GM18858 (cell line): ENCODE measurements around the gene ZNRD2.
A peak's percentile ranks its signal among the peaks of the same experiment; 100 is the strongest.
"Not testable (repeated sequence)": the region's sequence is repeated elsewhere in the genome, so short reads cannot be mapped to it uniquely, and the experiment has no call there.

Experiments
- ATAC-seq: cut with Tn5 transposase; IDR thresholded peaks from one replicate; pipeline ENCODE4 v1.9.1; 2021; ENCODE audit not compliant: unreplicated experiment

ZNRD2 gene, protein sequence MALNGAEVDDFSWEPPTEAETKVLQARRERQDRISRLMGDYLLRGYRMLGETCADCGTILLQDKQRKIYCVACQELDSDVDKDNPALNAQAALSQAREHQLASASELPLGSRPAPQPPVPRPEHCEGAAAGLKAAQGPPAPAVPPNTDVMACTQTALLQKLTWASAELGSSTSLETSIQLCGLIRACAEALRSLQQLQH

DNA sequence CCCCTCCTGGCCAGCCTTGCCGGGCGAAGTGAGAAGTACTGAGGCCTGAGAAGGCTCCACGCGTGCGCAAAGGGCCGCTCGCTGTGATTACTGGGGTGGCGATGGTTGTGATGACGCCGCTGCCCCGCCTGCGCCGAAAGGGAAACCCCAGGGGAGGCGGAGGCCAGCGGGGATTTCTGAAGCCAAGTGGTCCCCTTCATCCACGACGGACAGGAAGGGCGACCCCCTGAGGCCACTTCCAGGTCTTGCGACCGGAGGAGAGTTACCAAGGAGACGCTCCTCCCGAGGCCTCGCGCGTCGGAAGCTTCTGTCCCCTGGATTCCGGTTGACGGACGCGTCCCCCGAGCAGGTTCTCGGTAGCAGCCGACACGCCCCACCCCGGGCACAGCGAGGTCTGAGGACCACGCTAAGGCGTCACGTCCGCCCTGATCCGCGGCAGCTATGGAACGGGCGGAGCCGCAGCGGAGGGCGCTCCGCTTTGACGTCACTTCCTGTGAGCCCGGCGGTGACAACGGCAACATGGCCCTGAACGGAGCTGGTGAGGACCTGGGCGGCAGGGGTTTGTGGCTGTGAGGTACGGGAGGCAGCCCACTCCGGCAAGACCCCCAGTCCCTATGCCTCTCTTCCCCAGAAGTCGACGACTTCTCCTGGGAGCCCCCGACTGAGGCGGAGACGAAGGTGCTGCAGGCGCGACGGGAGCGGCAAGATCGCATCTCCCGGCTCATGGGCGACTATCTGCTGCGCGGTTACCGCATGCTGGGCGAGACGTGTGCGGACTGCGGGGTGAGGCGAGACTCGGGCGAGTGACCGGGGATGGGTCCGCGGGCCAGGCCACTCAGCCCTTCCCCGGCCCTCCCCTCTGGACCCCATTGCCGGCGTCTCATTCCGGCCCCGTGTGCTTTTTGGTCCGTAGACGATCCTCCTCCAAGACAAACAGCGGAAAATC lies at the start of gene ZNRD2:
Gene ZNRD2 (plus strand): TSS at position 505 of the 946 bp plus-strand sequence. CDS start 15 bp downstream, at position 520.
- peak; percentile 46 for ATAC-seq

GRCh38 chr11:65521777-65522521 lies 48.3 kb upstream of the ZNRD2 start:
- not testable (repeated sequence) for ATAC-seq

DNA sequence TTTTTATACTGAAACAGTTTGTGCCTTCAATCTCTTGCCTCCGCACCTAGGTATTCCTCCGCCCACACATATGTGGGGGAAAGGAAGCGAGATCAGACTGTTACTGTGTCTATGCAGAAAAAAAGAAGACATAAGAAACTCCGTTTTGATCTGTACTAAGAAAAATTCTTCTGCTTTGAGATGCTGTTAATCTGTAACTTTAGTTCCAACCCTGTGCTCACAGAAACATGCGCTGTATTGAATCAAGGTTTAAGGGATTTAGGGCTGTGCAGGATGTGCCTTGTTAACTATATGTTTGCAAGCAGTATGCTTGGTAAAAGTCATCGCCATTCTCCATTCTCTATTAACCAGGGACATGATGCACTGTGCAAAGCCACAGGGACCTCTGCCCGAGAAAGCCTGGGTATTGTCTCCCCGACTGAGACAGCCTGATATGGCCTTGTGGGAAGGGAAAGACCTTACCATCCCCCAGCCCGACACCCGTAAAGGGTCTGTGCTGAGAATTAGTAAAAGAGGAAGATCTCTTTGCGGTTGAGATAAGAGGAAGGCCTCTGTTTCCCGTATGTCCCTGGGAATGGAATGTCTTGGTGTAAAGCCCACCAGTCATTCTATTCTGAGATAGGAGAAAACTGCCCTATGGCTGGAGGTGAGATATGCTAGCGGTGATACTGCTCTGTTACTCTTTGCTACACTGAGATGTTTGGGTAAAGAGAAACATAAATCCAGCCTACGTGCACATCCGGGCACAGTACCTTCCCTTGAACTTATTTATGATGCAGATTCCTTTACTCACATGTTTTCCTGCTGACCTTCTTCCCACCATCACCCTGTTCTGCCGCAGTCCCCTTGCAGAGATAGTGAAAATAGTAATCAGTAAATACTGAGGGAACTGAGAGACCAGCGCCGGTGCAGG lies 47.3 kb upstream of the ZNRD2 start:
- ATAC-seq = not testable (repeated sequence)

GRCh38 chr11:65523631-65523968 lies 46.7 kb upstream of the ZNRD2 start:
- not testable (repeated sequence) for ATAC-seq

- no peak for ATAC-seq
Measured at GRCh38 chr11:65524014-65524740, 46.1 kb upstream of the ZNRD2 start.

DNA sequence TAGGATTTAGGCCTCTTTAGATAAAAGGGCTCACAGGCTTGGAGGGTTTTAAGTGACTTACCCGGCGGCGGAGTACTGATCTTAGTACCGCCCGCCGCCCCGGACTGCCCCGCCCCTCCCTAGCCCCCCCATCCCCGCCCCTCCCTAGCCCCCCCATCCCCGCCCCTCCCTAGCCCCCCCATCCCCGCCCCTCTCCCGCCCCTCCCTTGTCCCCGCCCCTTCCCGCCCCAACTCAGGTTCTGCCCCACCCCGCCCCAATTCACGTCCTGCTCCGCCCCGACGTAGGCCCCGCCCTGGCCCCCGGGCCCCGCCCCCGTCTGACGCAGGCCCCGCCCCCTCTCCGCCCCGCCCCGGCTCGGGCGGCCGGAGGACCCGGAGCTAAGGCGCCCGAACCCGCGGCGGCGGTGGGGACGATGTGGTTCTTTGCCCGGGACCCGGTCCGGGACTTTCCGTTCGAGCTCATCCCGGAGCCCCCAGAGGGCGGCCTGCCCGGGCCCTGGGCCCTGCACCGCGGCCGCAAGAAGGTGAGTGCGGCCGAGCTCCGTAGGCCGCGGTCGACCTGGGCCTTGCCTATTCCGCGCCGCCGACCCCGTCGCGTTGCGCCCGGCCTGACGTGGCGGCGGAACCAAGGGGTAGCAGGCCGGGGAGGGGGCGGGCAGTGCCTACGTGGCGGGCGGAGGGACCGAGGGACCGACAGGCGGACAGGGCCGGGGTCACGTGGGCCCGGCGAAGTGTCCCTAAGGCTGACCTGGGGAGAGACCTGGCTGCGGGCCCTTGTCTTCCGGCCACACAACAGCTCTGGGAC lies 45.3 kb upstream of the ZNRD2 start, which contains the start of gene SCYL1:
Gene SCYL1 (plus strand): TSS at position 343 of the 805 bp plus-strand sequence. CDS start 71 bp downstream, at position 414.
- ATAC-seq = no peak

DNA sequence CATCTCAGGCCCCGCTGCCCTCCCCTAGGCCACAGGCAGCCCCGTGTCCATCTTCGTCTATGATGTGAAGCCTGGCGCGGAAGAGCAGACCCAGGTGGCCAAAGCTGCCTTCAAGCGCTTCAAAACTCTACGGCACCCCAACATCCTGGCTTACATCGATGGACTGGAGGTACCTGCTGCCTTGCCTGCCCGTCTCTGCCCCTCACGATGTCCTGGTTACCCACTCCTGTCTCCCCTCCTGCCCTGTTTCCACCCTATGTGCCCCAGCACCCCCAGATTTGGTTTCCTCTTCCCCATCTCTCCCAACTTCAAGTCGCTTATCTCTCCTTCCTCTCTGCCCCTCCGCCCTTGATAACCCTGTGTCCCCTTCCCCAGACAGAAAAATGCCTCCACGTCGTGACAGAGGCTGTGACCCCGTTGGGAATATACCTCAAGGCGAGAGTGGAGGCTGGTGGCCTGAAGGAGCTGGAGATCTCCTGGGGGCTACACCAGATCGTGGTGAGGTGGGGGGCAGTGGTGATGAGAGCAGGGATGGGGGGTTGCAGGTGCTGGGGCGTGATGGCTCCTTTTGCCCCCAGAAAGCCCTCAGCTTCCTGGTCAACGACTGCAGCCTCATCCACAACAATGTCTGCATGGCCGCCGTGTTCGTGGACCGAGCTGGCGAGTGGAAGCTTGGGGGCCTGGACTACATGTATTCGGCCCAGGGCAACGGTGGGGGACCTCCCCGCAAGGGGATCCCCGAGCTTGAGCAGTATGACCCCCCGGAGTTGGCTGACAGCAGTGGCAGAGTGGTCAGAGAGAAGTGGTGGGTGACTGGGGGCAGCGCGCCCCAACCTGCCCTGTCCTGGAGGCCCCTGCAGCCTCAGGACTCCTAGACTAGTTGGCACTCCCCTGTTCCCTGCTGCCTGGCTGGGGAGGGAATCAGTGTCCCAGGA lies 44.5 kb upstream of the ZNRD2 start:
- no peak for ATAC-seq

DNA sequence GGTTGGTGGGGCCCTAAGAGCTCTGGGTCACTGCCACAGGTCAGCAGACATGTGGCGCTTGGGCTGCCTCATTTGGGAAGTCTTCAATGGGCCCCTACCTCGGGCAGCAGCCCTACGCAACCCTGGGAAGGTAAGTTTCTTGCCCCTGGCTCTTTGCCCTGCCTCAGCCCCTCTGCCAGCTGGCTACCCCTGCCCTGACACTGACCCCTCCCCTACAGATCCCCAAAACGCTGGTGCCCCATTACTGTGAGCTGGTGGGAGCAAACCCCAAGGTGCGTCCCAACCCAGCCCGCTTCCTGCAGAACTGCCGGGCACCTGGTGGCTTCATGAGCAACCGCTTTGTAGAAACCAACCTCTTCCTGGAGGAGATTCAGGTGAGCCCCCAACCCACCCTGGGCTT lies 43.5 kb upstream of the ZNRD2 start:
- ATAC-seq = no peak

DNA sequence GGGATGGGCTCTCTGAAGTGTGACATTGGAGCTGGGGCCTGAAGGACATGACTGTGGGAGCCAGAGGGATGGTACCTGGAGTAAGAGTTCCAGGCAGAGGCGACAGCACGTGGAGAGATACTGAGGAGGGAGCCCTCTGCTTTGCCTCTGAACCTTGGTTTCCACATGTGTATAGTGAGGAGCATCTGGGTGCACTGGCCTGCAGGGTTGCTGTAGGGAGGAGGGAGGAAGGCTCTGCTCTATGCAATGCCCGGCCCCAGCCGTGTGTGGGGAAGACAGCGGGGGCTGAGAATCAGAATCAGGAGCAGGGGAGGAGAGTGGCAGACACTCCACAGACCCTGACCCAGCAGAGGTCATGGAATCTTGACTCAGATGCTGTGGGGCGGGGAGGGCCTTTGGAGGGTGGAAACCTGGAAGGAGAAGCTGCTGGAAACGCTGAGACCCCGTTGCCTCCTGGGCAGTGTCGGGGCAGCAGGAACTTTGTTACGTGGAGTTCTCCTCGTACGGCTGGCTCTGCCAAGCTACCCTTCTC lies 41.4 kb upstream of the ZNRD2 start:
- no peak for ATAC-seq

GRCh38 chr11:65529475-65530156 lies 40.7 kb upstream of the ZNRD2 start:
- ATAC-seq = no peak

- ATAC-seq = no peak
Measured at GRCh38 chr11:65530157-65530496, 40.1 kb upstream of the ZNRD2 start.

DNA sequence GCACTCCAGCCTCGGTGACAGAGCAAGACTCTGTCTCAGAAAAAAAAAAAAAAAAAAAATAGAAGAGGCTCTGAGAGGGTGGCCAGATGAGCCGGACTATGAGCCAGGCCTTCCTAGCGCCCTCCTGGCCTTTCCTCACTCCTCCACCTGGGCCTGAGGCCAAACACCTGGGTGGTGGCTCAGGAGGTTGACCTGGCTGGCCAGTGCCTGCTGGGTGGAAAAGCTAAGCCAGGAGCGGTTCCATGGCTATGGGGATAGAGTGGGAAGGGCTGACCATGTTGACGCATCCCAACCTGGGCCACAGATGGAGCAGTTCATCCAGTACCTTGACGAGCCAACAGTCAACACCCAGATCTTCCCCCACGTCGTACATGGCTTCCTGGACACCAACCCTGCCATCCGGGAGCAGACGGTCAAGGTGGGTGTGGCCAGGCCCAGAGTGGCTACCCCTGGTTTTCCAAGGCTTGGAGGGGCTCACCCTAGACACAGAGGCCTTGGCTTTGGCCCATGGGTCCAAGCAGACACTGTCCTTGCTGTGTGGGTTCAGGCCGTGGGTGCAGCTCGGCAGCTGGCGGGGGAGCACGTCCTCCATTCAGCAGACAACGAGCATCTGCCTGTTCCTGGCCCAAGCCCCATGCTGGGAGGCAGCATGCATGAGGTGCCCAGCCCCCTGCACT lies 37.8 kb upstream of the ZNRD2 start:
- no peak for ATAC-seq

DNA sequence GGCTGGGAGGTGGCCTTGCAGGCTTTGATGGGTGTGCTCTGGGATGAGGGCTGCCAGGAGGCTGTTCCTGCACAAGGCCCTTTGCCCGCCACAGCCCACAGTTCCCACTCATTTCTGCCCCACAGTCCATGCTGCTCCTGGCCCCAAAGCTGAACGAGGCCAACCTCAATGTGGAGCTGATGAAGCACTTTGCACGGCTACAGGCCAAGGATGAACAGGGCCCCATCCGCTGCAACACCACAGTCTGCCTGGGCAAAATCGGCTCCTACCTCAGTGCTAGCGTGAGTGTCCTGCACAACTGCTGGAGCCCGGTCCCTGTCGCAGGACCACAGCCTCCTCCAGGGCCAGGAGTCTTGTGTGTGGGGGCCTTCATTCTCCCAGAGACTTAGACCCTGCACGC lies 35.2 kb upstream of the ZNRD2 start:
- ATAC-seq = no peak

- no peak for ATAC-seq
Measured at GRCh38 chr11:65536412-65537295, 33.6 kb upstream of the ZNRD2 start.

DNA sequence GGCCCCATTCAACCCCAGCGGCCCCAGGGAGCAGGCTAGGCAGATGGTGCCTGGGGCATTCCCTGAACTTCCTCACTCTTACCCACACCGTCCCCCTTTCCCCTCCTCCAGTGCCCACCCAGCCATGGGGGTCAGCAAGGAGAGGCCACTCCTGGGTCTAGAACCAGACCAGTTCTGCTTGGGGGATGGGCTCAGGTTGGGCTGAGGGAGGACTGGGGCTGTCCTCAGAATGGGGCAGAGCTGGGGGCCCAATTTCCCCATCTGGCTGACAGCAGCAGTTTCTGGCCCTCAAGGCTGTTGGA lies 33.0 kb upstream of the ZNRD2 start:
- no peak for ATAC-seq
